ENCODE results near the gene SDK2. TPM values are rescaled to one million over a fixed set of nuclear protein-coding genes. Genes with fewer than 3 reads are reported as not detected.
"Not testable (repeated sequence)": the region's sequence is repeated elsewhere in the genome, so short reads cannot be mapped to it uniquely, and the experiment has no call there.

SDK2 gene
- total RNA-seq, 1 donor from 2014 or later, result 31.2 TPM

GRCh38 chr17:73337330-73337710, 306.9 kb downstream of the SDK2 start:
- peak overlapping the region; percentile 24 for H3K4me3 Mint-ChIP-seq
- H3K27ac Mint-ChIP-seq (ENCODE audit: unreplicated experiment), result peak overlapping the region; percentile 68
- no peaks in the 10 kb centered on the region for H3K36me3 Mint-ChIP-seq (ENCODE audit: low read depth)
- no peaks in the 10 kb centered on the region for H3K9me3 Mint-ChIP-seq
- no peak for TF ChIP-seq CTCF (conservative IDR thresholded peaks at IDR 0.05)
- peaks cover 48% of the 10 kb centered on the region for H3K4me1 Mint-ChIP-seq
- no peak for DNase-seq (ENCODE audit: low read depth, low spot score)
- H3K27me3 Mint-ChIP-seq (ENCODE audit: low read depth), result no peaks in the 10 kb centered on the region

GRCh38 chr17:73336408-73337329, 307.6 kb downstream of the SDK2 start:
- Mint-ChIP-seq H3K27ac (ENCODE audit: unreplicated experiment) (peak overlapping the region; percentile 68), H3K4me3 (no peak overlapping the region)

GRCh38 chr17:73335591-73336407, 308.4 kb downstream of the SDK2 start:
- no peaks in the 10 kb centered on the region for H3K27me3 Mint-ChIP-seq (ENCODE audit: low read depth)
- H3K27ac Mint-ChIP-seq (ENCODE audit: unreplicated experiment), result no peak overlapping the region
- peaks cover 36% of the 10 kb centered on the region for H3K4me1 Mint-ChIP-seq
- peak overlapping the region; percentile 47 for H3K4me3 Mint-ChIP-seq
- no peaks in the 10 kb centered on the region for H3K9me3 Mint-ChIP-seq
- TF ChIP-seq CTCF (conservative IDR thresholded peaks at IDR 0.05), result no peak
- H3K36me3 Mint-ChIP-seq (ENCODE audit: low read depth), result no peaks in the 10 kb centered on the region
- no peak for DNase-seq (ENCODE audit: low read depth, low spot score)

More at GRCh38 chr17:73336408-73337329, 307.6 kb downstream of the SDK2 start:
- Mint-ChIP-seq H3K36me3 (ENCODE audit: low read depth) (no peaks in the 10 kb centered on the region), H3K4me1 (peaks cover 41% of the 10 kb centered on the region), H3K9me3 (no peaks in the 10 kb centered on the region), H3K27me3 (ENCODE audit: low read depth) (no peaks in the 10 kb centered on the region)
- DNase-seq (ENCODE audit: low read depth, low spot score), result no peak
- no peak for TF ChIP-seq CTCF (conservative IDR thresholded peaks at IDR 0.05)

GRCh38 chr17:73334771-73335513, 309.3 kb downstream of the SDK2 start:
- no peak for TF ChIP-seq CTCF (conservative IDR thresholded peaks at IDR 0.05)
- DNase-seq (ENCODE audit: low read depth, low spot score), result no peak
- H3K27ac Mint-ChIP-seq (ENCODE audit: unreplicated experiment), result no peak overlapping the region
- no peaks in the 10 kb centered on the region for H3K9me3 Mint-ChIP-seq
- peaks cover 30% of the 10 kb centered on the region for H3K4me1 Mint-ChIP-seq
- H3K36me3 Mint-ChIP-seq (ENCODE audit: low read depth), result no peaks in the 10 kb centered on the region
- H3K4me3 Mint-ChIP-seq, result no peak overlapping the region
- H3K27me3 Mint-ChIP-seq (ENCODE audit: low read depth), result no peaks in the 10 kb centered on the region

GRCh38 chr17:73333445-73333844, 310.8 kb downstream of the SDK2 start:
- not testable (repeated sequence) for H3K9me3 Mint-ChIP-seq; H3K27me3 Mint-ChIP-seq (ENCODE audit: low read depth); H3K36me3 Mint-ChIP-seq (ENCODE audit: low read depth); DNase-seq (ENCODE audit: low read depth, low spot score); H3K4me3 Mint-ChIP-seq; H3K27ac Mint-ChIP-seq (ENCODE audit: unreplicated experiment)
- peaks cover 27% of the 10 kb centered on the region for H3K4me1 Mint-ChIP-seq
